HG02759 (cell line): ENCODE measurements around the gene GAP43.
"Not testable (repeated sequence)": the region's sequence is repeated elsewhere in the genome, so short reads cannot be mapped to it uniquely, and the experiment has no call there.

ENCODE experiments used
- ATAC-seq: cut with Tn5 transposase; IDR thresholded peaks from one replicate; pipeline ENCODE4 v1.9.1; 2021; ENCODE audit warnings: mild to moderate bottlenecking, moderate library complexity; ENCODE audit not compliant: unreplicated experiment

Gene GAP43

GRCh38 chr3:115695090-115695489 is 71.8 kb downstream of the GAP43 start:
- ATAC-seq = no peak

GRCh38 chr3:115697263-115698053 is 74.1 kb downstream of the GAP43 start:
- ATAC-seq = no peak

- no peak for ATAC-seq
Measured at GRCh38 chr3:115698851-115699591, 75.7 kb downstream of the GAP43 start.

DNA sequence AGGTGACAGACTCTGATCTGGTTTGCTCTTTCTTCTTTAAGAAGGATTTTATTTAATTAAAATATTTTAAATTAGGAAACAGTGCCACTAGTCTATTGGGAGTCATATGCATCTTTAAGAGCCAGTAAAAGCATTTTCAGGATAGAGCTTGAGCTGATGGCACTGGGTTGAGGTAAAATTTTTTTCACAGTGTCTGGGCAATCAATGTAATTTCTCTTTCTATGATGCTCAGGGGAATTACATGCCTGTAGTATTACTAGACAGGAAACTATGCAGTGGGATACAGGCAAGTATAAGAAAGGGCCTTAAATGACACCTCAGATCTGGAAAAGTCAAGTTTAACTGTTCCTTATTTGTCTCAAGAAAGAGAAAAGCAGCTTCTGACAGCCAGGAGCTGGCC is 76.4 kb downstream of the GAP43 start:
- no peak for ATAC-seq

DNA sequence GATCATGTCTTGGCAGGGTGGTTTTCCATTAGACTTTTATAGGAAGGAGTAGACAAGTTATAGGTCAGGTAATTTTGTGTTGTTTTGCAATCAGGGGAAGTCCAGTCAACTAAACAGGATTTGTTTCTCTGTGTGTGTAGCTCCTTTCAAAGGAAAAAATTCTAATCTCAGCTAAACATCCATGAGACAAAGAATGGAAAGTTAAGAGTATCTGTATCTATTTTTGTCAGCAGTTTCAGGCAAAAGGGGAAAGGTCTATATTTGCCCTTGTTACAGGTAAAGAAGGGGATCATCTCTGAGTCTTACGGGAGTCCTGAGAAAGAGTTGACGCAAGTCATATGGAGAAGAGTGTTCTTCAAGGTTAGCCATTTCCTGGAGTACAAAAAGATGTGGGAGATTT is 79.3 kb downstream of the GAP43 start:
- no peak for ATAC-seq

- no peak for ATAC-seq
Measured at GRCh38 chr3:115704661-115705338, 81.5 kb downstream of the GAP43 start.

- ATAC-seq = no peak
Measured at GRCh38 chr3:115706311-115706829, 83.1 kb downstream of the GAP43 start.

- ATAC-seq = no peak
Measured at GRCh38 chr3:115708540-115708939, 85.2 kb downstream of the GAP43 start.

DNA sequence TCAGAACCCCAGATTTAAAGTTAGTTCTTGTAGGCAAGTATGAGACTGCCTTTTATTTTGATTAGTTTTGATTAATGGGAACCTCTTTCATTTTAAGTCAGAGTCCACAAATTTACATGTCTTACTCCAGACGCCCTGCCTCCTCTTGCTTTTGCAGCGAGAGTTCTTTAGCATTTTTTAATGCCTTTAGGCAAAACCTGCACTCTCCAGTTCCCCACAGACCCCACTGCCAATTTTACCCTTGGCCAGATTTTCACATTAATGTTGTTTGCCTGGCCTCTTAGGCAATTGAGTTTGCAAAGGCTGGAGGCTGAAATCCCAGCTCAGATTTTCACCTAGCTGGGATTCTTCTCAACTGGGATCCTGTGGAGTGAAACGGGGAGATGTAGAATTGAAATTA is 85.8 kb downstream of the GAP43 start:
- no peak for ATAC-seq

DNA sequence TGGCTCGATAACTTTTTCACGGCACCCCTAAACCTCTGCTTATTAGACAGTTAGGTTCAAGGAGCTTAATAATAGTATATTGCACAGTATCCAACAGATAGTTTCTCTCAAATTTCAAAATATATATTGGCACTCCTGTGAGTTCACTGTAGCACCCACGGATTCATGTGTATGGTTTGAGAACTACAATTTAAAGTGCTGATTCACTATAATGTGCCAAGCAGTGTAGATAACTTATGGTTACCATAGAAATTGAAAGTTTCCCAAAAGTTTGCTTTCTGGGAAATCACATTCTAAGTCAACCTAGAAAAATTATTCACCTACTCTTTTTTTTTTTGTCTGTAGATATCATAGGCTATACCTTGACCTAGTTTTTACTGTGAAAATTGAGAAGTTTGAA is 86.6 kb downstream of the GAP43 start:
- ATAC-seq = no peak

- ATAC-seq = no peak
Measured at GRCh38 chr3:115710799-115711198, 87.5 kb downstream of the GAP43 start.

DNA sequence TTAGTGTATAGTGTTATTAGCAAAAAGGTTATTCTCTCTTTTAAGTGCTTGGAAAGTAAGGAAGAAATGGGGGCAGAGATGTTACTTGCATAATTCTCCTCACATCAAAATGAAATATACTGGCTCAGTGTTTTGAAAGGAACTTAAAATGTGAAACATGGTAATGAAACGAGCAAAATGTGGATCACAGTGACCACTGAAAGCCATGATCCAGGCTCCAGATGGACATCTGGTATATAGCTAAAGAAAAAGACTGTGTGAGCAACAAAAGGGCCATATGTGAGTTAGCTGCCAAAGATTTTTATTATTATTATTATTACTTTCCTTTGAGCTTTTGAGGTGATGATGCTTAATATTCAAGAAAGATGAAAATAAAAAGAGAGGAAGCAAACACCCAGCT is 89.6 kb downstream of the GAP43 start:
- ATAC-seq = no peak

DNA sequence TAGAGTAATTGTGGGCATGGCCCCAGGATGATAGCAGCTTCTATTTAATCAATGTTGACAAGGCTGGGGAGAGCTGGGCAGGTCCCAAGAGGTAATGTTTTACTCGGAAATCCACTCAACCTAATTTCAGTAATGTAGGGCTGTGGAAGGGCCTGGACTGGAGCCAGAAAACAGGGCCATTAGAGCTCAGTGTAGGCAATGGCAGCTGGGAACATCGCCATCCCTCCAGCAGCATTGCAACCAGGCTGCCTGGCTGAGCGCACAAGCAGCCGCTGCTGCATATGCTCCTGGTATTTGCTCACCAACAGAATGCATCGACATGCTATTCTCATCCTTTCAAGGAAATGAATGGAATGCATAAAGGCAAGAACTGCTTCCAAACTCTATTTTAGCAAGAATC is 90.0 kb downstream of the GAP43 start:
- no peak for ATAC-seq

DNA sequence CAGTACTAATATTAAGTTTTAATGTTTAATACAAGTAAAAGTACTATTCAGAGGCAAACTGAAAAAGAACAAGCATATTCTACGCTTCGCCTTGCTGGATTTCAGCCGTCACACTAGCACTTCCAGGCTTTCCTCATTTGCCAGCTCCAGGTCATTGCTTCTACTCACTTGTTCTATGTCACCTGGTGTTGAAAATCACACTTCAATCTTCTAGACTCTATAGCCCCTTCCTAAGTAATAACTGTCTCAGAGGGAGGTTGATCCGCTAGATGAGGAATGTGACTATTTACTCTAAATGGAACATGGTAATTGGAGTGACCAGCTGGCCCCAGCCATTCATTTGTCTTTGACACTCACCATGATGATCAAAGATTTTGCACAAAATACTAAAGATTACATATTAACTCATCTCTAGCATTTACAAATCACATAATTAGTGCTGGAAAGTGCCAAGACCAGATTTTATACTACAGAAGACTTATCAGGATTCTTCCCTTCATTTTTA is 92.0 kb downstream of the GAP43 start:
- ATAC-seq = no peak

DNA sequence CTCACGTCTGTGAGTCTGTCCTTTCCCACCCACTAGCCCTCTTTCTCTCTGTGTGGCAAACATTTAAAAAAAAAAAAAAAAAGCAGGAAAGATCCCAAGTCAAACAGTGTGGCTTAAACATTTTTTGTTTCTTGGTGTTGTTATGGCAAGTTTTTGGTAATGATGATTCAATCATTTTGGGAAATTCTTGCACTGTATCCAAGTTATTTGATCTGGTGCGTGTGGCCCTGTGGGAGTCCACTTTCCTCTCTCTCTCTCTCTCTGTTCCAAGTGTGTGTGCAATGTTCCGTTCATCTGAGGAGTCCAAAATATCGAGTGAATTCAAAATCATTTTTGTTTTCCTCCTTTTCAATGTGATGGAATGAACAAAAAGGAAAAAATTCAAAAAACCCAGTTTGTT is 97.7 kb downstream of the GAP43 start:
- ATAC-seq = no peak

DNA sequence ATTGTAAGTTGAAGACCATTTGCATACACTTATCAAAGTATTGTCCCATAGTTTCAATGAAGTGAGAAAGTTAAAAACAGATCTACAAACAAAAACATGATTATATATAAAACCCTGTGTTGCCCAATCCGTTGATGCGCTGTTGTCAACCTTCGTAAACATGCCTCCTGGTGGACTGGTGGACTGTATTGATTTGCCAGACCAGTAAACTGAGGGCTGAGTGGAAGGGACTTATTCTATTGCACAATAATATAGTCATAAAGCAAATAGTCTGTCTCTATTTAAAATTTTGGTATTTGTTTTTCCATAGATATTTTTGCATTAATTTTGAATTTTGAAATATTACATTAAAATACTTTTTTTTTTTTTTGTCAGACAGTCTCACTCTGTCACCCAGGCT is 102.5 kb downstream of the GAP43 start:
- ATAC-seq = no peak

DNA sequence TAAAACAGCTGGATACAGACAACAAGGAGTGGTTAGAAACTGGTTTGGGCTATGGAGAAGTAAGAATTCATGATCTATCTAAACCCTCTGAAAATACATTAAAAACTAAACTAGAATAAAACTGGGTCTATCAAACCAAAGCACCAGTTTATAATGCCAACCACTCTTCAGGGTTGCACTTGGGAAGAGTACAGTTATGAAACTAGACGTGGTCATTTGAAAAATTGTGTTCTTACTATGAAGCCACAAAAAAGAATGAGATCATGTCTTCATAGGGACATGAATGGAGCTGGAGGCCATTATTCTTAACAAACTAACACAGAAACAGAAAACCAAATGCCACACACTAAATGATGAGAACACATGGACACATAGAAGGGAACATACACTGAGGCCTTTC is 103.8 kb downstream of the GAP43 start:
- ATAC-seq = no peak

GRCh38 chr3:115728013-115728412 is 104.7 kb downstream of the GAP43 start:
- ATAC-seq = no peak

- not testable (repeated sequence) for ATAC-seq
Measured at GRCh38 chr3:115736341-115736740, 113.0 kb downstream of the GAP43 start.

- no peak for ATAC-seq
Measured at GRCh38 chr3:115741650-115742049, 118.3 kb downstream of the GAP43 start.

DNA sequence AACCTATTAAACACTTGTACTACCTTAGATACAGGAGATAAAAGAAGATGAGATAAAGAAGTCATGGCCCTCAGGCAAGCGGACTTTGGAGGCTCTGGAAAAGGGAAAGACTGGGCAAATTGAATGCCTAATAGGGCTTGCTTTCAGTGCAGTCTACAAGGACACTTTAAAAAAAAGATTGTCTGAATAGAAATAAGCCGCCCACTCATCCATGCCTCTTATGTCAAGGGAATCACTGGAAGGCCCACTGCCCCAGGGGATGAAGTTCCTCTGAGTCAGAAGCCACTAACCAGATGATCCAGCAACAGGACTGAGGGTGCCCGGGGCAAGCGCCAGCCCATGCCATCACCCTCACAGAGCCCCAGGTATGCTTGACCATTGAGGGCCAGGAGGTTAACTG is 121.2 kb downstream of the GAP43 start:
- ATAC-seq = not testable (repeated sequence)
